Activated naive CD4-positive, alpha-beta T cell treated with anti-CD3 and anti-CD28 coated beads for 36 hours (primary cell): ENCODE measurements around the gene VEPH1. TPM values are rescaled to one million over a fixed set of nuclear protein-coding genes. Genes with fewer than 3 reads are reported as not detected.

ENCODE experiments used
- total RNA-seq, 2 experiments: library from RNA; stranded (reverse); gene quantifications; one replicate each; pipeline ENCODE4 v1.2.3, GENCODE V29; 2021

VEPH1 gene
- total RNA-seq, 2 experiments from 2014 or later, result not detected

Other genes with a start within 250 kb of the VEPH1 start
- not detected for gene PTX3, start 66.6 kb downstream of the VEPH1 start, total RNA-seq